ENCODE measurements around the gene DAGLB. TPM values are rescaled to one million over a fixed set of nuclear protein-coding genes. Genes with fewer than 3 reads are reported as not detected.
"Not testable (repeated sequence)": the region's sequence is repeated elsewhere in the genome, so short reads cannot be mapped to it uniquely, and the experiment has no call there.

The DAGLB gene
- total and polyA plus RNA-seq, 2 experiments from 2014 or later = 18.9 to 22.3 TPM

DNA sequence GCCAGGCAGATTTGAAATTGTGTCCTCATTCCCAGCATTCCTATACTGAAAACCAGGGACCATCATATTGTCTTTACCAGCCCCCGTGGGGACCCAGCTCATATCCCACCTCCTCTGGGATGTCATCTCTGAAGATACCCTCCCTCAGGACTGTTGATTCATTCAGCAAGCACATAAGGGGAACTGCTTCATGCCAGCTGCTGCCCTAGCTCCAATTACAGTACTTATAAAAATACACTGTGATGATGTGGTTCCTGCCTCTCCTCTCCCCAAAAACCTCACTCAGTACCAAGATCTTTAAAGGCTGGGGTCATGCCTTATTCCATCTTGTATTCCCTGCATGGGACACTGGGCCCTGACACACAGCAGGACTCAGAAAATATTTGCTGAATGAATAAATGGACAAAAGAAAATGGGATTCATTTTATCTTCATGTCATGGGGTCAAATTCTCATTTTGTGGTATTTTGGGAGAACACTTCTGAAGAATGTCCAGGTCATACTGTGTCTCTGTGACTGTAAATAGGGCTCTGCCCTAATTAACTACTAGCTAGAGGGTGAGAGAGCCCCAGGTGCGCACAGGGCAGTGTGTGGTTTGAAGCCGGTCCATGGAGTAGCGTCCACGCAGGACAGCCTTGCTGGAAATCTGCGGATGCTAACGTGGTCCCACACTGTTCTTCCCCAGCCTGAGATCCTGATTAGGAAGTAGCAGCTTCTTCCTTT lies 29.0 kb upstream of the DAGLB start:
- no peaks in the 10 kb centered on the region for H3K9me3 ChIP-seq (ENCODE audit: low read depth)
- no peak overlapping the region for H3K4me3 ChIP-seq
- DNase-seq (ENCODE audit: low read depth in 1 of 2, low spot score in 1 of 2) = no peak
- no peaks in the 10 kb centered on the region for H3K27me3 ChIP-seq
- H3K4me1 ChIP-seq (ENCODE audit: low read depth) = peaks cover 12% of the 10 kb centered on the region
- no peak overlapping the region for H3K27ac ChIP-seq
- TF ChIP-seq, protein P1, sequence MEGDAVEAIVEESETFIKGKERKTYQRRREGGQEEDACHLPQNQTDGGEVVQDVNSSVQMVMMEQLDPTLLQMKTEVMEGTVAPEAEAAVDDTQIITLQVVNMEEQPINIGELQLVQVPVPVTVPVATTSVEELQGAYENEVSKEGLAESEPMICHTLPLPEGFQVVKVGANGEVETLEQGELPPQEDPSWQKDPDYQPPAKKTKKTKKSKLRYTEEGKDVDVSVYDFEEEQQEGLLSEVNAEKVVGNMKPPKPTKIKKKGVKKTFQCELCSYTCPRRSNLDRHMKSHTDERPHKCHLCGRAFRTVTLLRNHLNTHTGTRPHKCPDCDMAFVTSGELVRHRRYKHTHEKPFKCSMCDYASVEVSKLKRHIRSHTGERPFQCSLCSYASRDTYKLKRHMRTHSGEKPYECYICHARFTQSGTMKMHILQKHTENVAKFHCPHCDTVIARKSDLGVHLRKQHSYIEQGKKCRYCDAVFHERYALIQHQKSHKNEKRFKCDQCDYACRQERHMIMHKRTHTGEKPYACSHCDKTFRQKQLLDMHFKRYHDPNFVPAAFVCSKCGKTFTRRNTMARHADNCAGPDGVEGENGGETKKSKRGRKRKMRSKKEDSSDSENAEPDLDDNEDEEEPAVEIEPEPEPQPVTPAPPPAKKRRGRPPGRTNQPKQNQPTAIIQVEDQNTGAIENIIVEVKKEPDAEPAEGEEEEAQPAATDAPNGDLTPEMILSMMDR (IDR thresholded peaks at IDR 0.05; ENCODE audit: low read depth, low read length) = no peak
- H3K36me3 ChIP-seq = peaks cover 12% of the 10 kb centered on the region

- Histone ChIP-seq H3K4me3 (no peak overlapping the region), H3K27me3 (no peaks in the 10 kb centered on the region), H3K27ac (no peak overlapping the region), H3K4me1 (ENCODE audit: low read depth) (peaks cover 6% of the 10 kb centered on the region), H3K9me3 (ENCODE audit: low read depth) (no peaks in the 10 kb centered on the region), H3K36me3 (peaks cover 10% of the 10 kb centered on the region)
- DNase-seq (ENCODE audit: low read depth in 1 of 2, low spot score in 1 of 2) = no peak
- TF ChIP-seq, protein P1 (IDR thresholded peaks at IDR 0.05; ENCODE audit: low read depth, low read length) = no peak
Observed at GRCh38 chr7:6475433-6476186, 27.9 kb upstream of the DAGLB start.

DNA sequence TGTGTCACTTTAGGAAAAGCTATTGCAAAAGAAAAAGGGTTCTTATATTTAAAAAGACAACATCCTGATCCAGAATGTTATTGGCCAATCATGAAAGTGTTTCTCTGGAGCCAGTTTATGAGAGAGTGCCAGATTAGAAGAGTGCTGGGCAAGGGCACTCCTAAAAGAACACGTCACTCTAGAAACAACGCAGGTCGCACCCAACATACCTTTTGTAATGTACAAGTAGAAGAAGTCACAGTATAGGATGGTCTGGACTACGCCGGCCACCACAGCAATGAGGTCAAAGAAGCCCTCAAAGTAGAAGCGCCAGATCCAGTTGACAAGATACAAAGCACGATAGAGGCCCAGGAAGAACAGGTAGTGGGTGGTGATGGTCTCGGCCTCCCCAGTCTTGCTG lies 18.1 kb upstream of the DAGLB start:
- no peak overlapping the region for H3K4me3 ChIP-seq

GRCh38 chr7:6463609-6464008 lies 15.9 kb upstream of the DAGLB start:
- H3K36me3 ChIP-seq = peaks cover 37% of the 10 kb centered on the region
- H3K9me3 ChIP-seq (ENCODE audit: low read depth); H3K27ac ChIP-seq; H3K4me1 ChIP-seq (ENCODE audit: low read depth); H3K4me3 ChIP-seq; H3K27me3 ChIP-seq; DNase-seq (ENCODE audit: low read depth in 1 of 2, low spot score in 1 of 2): not testable (repeated sequence)

More for the DNA sequence above, 18.1 kb upstream of the DAGLB start:
- no peak for DNase-seq (ENCODE audit: low read depth in 1 of 2, low spot score in 1 of 2)
- Histone ChIP-seq H3K4me1 (ENCODE audit: low read depth) (no peaks in the 10 kb centered on the region), H3K36me3 (peaks cover 44% of the 10 kb centered on the region), H3K27me3 (no peaks in the 10 kb centered on the region), H3K9me3 (ENCODE audit: low read depth) (no peaks in the 10 kb centered on the region), H3K27ac (no peak overlapping the region)
- TF ChIP-seq, protein P1 (IDR thresholded peaks at IDR 0.05; ENCODE audit: low read depth, low read length) = no peak

DNA sequence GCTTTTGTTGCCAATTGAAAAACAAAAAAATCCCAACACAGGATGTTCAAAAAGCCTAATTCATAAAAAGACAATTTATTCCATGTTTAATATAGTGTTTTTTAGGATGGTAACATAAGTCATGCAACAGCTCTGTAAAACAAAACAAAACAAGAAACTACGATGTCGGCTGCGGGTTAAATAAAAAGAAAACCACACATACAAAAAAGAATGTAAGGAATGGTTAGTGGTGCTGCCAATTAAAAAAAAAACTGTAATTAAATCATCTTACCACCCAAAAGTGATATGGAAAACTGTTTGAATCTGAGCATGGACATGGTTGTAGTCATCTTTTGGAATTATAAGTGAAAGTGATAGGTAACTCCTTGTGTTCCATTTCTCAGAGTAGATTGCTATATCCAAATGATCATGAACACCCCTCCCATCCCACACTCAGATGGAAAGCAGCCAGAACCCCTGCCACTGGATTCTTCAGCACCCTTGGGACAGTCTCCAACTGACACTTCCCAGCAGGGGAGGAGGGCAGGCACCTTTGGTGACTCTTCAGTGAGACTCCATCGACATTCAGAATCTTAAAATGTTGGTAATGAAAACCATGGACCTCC lies 14.3 kb upstream of the DAGLB start:
- TF ChIP-seq, protein P1 (IDR thresholded peaks at IDR 0.05; ENCODE audit: low read depth, low read length) = no peak
- Histone ChIP-seq H3K4me1 (ENCODE audit: low read depth) (no peaks in the 10 kb centered on the region), H3K9me3 (ENCODE audit: low read depth) (no peaks in the 10 kb centered on the region), H3K27ac (no peak overlapping the region), H3K36me3 (peaks cover 37% of the 10 kb centered on the region), H3K27me3 (no peaks in the 10 kb centered on the region), H3K4me3 (no peak overlapping the region)
- no peak for DNase-seq (ENCODE audit: low read depth in 1 of 2, low spot score in 1 of 2)

Data from cardiac muscle cell (in vitro differentiated cells and primary cell).